NCI-H1436 treated with DMSO at 0.1 percent for 48 hours (cell line): ENCODE data around the gene POLG2.
A peak's percentile ranks its signal among the peaks of the same experiment; 100 is the strongest.
"Not testable (repeated sequence)": the region's sequence is repeated elsewhere in the genome, so short reads cannot be mapped to it uniquely, and the experiment has no call there.

Source experiments
- DNase-seq: peaks from one replicate; lab custom pipeline; 2025; lab: John Stamatoyannopoulos, UW

The POLG2 gene

GRCh38 chr17:64484380-64484779 lies 12.5 kb downstream of the POLG2 start:
- no peak for DNase-seq

DNA sequence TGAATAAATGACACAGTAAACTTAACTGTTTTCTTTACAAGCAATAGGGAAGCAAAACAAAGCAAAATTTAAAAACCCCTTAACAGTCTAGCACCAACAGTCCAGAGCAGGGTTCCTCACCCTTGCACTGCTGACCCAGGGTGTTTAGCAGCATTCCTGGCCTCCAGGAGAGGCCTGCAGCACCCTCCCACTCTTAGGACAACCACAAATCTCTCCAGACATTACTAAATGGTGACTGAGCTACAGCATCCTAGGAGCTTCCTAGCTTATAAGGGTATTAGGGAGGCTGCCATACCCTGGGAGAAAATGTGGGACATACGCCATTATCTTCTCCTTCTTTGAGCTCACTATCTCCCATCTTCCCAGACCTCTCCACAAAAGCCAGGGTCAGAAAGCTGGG lies 15.9 kb downstream of the POLG2 start:
- DNase-seq = no peak

- no peak for DNase-seq
Measured at GRCh38 chr17:64477849-64478248, 19.0 kb downstream of the POLG2 start.

DNA sequence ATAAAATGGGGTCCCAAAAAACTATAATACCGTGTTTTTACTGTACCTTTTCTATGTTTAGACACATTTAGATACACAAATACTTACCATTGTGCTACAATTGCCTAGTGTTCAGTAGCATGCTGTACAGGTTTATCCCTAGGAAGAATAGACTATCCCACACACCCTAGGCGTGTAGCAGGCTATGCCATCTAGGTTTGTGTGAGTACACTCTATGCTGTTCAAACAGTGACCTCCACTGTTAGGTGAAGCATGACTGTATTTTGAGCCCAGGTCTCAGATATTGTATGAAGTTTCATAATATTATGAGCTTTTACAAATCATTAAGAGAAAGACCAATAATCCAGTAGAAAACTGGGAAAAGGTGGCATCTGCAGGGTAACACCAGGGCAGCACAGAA lies 24.3 kb downstream of the POLG2 start:
- DNase-seq = no peak

DNA sequence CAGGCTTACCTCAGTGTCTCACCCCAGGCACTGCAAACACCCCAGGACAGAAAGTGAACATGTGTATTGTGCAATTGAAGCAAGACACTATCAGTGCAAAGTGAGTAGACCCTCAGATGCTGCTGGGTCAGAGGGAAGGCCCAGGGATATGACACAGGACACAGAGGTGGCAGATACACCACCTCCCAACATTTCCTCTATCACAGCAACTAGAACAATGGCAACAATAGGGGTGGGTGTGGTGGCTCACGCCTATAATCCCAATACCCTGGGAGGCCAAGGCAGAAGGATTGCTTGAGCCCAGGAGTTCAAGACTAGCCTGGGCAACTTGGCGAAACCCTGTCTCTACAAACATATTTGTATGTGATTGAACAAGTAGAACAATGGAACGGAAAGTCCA lies 25.4 kb downstream of the POLG2 start:
- DNase-seq = no peak

- DNase-seq = no peak
Measured at GRCh38 chr17:64470625-64471024, 26.2 kb downstream of the POLG2 start.

GRCh38 chr17:64466834-64467233 lies 30.0 kb downstream of the POLG2 start:
- DNase-seq = not testable (repeated sequence)

DNA sequence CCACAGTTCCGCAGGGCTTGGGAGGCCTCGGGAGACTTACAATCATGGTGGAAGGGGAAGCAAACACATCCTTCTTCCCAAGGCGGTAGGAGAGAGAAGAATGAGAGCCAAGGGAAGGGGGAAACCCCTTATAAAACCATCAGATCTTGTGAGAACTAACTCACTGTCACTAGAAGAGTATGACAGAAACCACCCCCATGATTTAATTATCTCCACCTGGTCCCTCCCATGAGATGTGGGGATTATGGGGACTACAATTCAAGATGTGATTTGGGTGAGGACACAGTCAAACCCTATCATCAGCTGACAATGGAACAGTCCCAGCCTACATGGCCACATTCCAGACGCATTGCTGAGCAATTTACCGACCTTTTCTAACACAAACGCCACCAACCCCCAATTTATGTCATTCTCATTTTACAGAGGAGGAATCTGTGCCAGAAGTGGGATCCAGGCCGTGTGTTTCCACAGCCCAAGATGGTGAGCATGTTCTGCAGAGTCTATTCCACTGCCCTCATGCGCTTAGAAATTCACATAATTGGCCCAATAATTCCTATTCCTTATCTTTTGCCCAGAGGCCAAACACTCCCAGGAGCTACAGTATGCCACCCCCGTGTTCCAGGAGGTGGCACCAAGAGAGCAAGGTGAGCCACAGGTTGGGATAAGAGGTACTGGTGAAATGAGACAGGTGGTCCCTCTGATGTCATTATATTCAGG lies 30.7 kb downstream of the POLG2 start:
- no peak for DNase-seq

DNA sequence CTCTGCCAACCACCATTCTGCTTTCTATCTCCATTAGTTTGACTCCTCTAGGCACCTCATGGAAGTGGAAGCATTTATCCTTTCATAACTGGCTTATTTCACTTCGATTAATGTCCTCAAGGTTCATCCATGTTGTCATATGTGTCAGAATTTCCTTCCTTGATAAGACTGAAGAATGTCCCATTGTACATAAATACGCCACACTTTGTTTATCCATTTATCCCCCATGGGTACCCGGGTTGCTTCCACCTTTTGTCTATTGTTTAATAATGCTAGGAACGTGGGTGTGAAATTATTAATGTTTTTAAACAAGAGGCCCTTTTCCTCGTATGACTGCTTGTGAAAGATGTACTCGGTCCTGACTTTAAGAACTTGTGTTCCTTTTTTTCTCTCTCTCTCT lies 35.1 kb downstream of the POLG2 start:
- no peak for DNase-seq

DNA sequence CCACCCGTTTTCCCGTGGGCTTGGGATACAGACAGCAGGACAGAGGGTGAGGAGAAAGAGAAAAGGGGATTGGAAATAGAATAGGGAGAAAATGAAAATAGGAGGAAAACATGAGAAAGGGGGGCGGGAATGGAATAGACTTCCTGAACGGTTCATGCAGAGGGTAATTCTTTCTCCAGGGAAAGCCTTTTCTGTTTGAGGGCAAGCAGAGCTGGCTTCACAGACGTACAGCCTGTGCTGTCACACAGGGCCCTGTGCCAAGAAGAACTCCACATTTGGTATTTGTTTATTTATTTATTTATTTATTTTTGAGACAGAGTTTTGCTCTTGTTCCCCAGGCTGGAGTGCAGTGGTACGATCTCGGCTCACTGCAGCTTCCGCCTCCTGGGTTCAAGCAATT lies 35.9 kb downstream of the POLG2 start:
- DNase-seq = no peak

DNA sequence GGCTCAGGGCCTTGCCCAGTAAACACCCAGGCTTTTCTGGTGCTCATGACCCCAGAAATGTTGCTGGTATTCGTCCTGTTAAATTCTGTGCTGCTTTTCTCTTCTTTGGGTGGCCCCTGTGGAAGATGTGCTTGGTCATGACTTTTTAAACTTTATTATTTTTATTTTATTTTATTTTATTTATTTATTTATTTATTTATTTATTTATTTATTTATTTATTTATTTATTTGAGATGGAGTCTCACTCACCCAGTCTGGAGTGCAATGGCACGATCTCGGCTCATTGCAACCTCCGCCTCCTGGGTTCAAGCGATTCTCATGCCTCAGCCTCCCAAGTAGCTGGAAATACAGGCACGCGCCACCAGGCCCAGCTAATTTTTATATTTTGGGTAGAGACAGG lies 37.0 kb downstream of the POLG2 start:
- not testable (repeated sequence) for DNase-seq

DNA sequence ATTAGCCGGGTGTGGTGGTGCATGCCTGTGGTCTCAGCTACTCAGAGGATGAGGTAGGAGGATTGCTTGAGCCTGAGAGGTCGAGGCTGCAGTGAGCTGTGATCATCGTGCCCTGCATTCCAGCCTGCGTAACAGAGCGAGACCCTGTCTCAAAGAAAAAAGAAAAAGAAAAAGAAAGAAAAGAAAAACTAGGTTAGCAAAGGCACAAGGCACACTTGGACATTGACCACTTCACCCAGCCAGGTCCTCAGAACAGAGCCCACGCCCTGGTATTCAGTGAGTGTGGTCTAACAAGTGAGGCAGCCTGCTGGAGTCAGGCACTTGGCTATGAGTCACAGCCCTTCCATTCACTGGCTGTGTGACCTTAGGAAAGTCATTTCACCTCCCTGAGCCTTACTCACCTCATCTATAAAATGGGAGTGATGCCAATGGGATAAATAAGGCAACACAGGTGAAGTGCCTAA lies 37.5 kb downstream of the POLG2 start:
- no peak for DNase-seq

GRCh38 chr17:64458756-64459155 lies 38.1 kb downstream of the POLG2 start:
- no peak for DNase-seq

- no peak for DNase-seq
Measured at GRCh38 chr17:64457156-64457555, 39.7 kb downstream of the POLG2 start.

DNA sequence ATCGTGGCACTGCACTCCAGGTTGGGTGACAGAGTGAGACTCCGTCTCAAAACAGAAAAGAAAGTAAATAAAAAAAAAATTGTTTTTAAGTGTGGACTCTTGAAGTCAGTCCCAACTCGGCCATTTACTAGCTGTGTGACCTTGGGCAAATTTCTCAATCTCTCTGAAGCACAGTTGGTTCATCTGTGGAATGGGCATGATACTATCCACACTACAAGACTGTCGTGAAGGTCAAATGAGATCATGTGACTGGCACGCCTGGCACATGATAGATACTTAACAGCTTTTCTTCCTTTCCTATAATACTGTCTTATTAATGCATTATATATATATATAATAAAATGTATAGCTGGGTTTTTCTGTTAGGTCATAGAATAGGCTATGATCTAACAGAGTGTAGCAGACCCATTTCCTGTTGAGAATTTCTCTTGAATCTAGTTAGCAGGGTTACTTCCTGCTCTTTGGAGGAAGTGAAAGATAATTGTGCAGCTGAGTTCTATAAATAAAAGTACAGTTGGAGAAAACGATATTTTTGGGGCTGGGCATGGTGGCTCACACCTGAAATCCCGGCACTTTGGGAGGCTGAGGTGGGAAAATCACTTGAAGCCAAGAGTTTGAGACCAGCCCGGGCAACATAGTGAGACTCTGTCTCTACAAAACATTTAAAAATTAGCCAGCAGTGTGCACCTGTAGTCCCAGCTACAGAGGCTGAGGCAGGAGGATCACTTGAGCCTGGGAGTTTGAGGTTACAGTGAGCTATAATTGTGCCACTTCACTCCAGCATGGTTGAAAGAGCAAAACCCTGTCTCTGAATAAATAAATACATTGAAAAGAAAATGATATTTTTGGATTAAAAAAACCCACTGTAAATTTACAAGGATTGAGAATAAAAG lies 40.6 kb downstream of the POLG2 start:
- DNase-seq = no peak

GRCh38 chr17:64449545-64449944 lies 47.3 kb downstream of the POLG2 start:
- no peak for DNase-seq

DNA sequence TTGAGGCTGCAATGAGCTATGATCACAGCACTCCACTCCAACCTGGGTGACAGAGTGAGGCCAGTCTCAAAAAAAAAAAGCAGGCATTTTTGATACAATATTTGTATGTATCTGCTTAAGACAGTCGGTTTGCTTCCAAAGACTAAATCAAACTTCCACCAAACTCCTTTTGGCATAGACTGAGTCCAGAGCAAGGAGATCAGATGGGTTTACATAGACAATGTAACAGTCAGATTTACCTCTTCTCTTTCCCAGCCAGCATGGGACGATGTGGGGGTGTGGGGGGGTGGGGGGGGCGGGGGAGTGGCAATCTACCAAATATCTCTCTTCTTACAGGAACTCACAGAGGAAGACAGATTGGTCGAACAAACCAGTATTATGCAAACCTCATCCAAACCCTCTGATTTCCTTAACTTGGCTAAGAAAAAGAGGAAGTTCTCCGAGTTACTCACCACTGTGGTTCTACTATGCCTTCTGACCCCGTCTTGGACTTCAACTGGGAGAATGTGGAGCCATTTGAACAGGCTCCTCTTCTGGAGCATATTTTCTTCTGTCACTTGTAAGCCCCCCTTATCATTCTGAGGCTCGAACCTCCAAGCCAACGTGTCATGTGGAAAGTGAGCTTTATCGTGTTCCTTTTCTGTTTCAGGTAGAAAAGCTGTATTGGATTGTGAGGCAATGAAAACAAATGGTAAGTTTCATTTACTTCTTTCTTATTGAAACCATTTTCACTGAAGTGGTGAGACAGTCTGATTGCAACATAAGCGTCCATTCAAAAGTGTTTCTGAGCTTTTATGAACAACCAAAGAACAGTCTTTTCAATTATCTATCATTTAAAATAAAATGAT lies 48.0 kb downstream of the POLG2 start, which contains the start of gene MILR1:
Gene MILR1, plus strand, starts transcription at position 451 of the 848 bp plus-strand sequence. Its CDS starts 54 bp downstream, at position 505.
- peak; percentile 19 for DNase-seq

DNA sequence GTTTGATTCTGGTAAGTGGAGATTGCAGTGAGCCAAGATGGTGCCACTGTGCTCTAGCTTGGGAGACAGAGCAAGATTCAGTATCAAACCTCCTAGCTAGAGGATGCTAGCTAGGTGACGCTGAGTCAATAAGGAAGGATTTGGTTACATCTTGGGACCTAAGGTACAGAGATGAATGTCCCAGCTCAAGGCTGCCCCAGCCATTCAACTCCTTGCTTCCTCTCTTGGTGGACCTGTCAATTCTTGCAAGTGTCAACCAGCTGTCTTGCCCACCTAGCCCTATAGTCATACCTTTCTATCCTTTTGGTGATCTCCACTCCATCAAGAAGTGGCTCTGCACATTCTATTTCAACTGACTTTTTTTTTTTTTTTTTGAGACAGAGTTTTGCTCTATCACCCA lies 49.3 kb downstream of the POLG2 start:
- no peak for DNase-seq

DNA sequence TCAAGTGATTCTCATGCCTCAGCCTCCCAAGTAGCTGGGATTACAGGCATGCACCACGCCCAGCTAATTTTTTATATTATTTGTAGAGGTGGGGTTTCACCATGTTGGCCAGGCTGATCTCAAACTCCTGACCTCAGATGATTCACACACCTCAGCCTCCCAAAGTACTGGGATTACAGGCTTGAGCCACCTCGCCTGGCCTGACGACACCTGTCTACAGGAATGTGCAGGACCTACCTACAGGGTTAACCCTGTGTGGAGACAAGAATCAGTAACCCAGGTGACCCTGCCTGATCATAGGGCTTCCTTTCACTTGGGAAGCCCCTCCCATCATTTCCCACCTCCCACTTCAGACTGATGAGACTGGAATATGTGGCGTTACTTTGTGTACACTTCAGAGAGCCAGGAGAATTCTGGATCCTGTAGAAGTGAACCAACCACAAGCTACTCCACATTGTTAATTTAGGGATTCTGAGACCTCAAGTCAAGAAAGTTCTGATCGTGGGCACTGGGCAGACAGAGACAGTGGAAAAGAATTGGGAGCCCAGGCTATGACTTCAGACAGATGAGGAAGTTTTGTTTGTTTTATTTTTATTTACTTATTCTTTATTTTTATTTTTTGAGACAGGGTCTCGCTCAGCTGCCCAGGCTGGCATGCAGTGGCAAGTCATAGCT lies 53.6 kb downstream of the POLG2 start:
- DNase-seq = no peak

DNA sequence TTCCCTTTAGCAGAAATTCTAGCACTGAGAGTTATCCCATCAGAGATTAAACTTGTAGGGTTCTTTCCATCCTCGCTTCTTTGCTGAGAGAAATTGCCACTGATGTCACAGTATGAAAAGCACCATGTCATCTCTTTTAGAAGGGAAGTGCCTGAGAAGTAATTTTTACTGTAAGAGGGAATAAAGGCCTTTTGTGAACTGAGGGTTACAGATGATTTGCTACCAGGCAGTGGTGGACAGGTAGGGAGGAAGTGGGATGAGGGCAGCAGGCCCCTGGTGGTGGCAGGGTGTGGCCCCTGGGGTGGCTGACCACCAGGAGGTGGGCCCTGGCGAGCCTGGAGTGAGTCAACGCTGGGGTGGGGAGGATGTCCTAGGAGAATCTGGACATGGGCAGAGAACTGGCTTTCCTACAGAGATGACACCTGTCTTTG lies 54.3 kb downstream of the POLG2 start:
- DNase-seq = no peak

GRCh38 chr17:64441772-64442540 lies 54.9 kb downstream of the POLG2 start:
- DNase-seq = no peak
